ENCODE measurements around the gene PROKR1.
"Not testable (repeated sequence)": the region's sequence is repeated elsewhere in the genome, so short reads cannot be mapped to it uniquely, and the experiment has no call there.

The PROKR1 gene

DNA sequence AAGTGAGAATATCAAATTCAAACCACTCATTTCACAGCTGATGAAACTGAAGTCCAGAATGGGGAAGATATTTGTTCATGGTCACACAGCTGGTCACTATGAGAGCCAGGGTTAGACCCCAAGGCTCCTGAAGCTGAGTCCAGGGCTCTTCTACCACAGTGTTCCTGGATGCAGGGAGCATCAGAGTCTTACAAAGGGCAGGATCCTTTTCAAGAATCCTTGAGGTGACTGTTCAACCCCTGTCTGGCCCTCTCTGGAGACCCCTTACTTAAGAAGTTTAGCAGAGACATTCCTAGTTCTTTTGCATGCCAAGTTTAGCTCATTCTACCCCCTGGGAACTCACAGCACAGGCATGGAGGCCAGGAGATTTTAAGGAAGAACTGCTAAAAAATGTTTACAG is 15.7 kb downstream of the PROKR1 start:
- no peak for FAIRE-seq

DNA sequence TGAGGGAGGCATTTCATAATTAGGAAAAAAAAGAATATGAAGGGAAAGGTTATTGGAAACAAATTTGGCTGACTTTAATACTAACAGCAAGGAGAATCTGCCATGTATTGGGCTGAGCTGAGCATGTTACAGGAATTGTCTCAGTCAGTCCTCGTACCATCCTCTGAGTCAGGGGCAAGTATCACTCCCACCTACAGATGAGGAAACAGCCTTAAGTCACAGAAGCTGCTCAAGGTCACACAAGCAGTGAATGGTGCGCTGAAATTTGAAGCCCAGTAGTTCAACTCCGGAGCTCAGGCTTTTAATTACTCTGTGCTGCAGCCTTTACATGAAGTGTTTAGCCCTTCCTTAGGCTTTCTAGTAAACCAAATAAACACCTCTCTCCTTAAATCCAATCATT is 17.3 kb downstream of the PROKR1 start:
- FAIRE-seq: no peak

DNA sequence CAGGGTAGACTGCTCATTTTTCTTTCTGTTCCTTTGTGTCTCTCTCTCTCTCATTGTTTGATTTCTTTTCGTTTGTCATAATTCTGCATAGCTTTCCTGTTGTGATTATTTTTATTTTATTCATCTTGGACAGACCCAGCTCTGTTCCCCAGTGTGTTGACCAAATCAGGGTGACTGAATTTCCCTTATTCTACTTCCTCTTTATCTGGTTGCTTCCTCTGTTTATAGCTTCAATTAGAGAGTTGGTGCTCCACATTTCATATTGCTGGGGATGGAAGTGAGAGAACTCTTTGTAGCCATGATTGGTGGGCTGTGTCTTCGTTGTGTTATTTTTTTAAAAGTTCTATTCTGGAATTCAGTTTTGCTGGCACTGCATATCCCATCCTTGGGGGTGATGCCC is 19.1 kb downstream of the PROKR1 start:
- FAIRE-seq: no peak

DNA sequence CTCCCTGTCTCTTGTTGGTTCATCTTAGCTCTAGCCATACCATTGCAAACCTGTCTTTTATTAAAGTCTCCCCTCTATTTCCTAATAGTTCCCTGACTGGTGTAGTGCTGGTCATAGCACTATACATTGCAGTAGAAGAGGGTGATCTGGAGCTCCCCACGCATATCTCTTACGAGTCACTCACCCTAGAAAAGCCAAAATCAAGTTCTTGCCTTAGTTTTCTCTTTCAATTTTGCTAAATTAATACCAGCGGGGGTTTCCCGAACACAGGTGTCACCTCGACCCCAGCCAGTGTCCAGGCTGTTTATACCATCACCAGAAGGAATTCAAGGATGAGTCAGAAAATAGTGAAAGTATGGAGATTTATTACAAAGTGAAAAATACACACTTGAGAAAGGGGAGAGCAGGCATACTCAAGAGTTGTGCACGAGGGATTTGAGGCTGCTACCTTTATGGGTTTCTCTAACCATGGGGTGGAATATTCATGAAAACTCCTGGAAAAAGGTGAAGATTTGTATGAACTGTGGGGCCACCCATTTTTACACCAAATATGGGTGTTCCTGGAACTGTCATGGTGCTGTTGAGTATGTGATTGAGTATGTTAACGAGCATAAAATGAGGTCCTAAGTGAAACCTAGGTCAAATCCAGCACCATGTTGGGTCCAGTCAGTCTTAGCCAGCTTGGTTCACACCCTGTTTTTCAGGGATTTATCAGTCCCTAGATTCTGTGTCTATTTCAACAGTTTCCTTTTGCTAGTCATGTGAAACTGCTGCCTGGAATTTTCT is 20.2 kb downstream of the PROKR1 start:
- FAIRE-seq: no peak

DNA sequence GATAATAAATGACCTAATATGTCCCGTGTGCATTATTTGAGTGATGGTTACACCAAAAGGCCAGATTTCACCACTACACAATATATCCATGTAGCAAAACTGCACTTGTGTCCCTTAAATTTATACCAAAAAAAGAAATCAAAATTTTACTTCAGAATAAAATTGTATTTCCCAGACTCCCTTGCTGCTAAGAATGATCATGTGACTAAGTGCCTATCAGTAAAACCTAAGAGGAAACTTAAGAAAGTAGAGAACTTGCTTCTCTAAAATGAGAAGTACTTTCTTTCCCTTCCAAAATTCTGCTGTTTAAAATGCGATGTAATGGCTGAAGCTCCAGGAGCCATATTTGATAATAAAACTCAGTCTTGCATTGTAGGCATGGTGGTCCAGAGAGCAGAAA is 24.0 kb downstream of the PROKR1 start:
- no peak for FAIRE-seq

DNA sequence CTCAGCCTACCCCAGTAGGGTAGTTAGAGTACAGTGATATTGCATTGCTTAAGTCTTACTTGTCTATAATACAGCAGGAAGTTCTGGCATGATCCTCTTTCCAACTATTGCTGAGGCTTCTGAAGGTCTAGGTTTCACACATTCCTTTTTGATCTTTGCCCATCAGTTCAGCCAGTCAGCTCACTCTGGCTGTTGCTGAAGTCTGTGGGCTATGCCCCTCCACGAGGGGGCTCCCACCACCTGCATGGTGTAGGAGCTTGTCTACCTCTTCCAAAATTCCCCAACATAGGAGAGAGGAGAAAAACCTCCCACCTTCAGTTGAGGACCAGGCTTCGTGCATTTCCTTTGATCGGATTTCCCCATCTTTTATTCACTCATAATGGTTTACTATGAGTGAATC is 26.3 kb downstream of the PROKR1 start:
- FAIRE-seq: no peak

DNA sequence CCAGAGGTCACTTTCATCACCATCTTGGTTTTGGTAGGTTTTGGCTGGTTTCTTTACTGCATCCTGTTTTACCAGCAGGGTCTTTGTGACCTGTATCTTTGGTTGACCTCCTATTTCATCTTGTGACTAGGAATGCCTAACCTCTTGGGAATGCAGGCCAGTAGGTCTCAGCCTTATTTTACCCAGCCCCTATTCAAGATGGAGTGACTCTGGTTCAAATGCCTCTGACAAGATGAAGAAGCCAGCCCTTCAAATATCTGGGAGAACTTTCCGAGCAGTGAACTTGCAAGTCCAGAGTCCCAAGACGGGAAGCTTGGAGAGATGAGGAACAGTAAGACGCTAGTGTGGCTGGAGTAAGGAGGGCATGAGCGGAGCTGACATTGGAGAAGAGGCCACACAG is 28.6 kb downstream of the PROKR1 start:
- no peak for FAIRE-seq

DNA sequence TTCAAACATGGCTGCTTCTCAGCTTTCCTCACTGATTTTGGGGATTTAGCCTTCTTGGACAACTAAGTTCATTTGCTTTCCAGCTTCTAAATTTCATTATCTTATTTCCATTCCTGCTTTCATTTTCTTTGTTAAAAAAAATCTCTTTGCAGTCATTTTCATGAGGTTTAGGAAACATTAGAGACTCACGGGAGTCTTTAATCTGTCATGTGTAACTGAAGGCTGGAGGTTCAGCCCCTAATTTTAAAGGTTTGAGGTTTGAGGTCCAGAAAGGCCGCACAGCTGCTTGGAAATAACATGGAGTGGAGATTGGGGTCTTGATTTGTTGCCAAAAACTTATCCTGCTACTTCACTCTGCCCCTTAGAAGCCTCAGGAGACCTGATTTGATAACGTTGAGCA is 30.3 kb downstream of the PROKR1 start:
- no peak for FAIRE-seq

DNA sequence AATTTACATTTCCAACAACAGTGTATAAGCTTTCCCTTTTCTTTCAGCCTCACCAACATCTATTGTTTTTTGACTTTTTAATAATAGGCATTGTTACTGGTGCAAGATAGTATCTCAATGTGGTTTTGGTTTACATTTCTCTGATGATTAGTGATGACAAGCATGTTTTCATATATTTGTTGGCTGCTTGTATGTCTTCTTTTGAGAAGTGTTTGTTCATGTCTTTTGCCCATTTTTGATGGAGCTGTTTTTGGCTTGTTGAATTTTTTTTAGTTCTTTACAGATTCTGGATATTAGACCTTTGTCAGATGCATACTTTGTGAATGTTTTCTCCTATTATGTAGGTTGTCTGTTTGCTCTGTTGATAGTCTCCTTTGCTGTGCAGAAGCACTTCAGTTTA is 32.1 kb downstream of the PROKR1 start:
- FAIRE-seq: no peak

DNA sequence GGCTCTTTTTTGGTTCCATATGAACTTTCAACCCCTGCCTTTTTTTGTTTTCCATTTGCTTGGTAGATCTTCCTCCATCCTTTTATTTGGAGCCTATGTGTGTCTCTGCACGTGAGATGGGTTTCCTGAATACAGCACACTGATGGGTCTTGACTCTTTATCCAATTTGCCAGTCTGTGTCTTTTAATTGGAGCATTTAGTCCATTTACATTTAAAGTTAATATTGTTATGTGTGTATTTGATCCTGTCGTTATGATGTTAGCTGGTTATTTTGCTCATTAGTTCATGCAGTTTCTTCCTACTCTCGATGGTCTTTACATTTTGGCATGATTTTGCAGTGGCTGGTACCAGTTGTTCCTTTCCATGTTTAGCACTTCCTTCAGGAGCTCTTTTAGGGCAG is 34.5 kb downstream of the PROKR1 start:
- FAIRE-seq: not testable (repeated sequence)

DNA sequence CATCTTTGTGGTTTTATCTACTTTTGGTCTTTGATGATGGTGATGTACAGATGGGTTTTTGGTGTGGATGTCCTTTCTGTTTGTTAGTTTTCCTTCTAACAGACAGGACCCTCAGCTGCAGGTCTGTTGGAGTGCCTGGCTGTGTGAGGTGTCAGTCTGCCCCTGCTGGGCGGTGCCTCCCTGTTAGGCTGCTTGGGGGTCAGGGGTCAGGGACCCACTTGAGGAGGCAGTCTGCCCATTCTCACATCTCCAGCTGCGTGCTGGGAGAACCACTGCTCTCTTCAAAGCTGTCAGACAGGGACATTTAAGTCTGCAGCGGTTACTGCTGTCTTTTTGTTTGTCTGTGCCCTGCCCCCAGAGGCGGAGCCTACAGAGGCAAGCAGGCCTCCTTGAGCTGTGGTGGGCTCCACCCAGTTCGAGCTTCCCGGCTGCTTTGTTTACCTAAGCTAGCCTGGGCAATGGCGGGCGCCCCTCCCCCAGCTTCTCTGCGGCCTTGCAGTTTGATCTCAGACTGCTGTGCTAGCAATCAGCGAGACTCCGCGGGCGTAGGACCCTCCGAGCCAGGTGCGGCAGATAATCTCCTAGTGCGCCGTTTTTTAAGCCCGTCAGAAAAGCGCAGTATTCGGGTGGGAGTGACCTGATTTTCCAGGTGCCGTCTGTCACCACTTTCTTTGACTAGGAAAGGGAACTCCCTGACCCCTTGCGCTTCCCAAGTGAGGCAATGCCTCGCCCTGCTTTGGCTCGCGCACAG is 36.0 kb downstream of the PROKR1 start:
- FAIRE-seq: not testable (repeated sequence)

DNA sequence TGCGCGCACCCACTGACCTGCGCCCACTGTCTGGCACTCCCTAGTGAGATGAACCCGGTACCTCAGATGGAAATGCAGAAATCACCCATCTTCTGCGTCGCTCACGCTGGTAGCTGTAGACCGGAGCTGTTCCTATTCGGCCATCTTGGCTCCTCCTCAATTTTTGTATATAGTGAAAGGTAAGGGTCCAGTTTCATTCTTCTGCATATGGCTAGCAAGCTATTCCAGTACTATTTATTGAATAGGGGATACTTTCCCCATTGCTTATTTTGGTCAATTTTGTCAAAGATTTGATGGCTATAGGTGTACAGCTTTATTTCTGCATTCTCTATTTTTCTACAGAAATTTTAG is 36.5 kb downstream of the PROKR1 start:
- not testable (repeated sequence) for FAIRE-seq

DNA sequence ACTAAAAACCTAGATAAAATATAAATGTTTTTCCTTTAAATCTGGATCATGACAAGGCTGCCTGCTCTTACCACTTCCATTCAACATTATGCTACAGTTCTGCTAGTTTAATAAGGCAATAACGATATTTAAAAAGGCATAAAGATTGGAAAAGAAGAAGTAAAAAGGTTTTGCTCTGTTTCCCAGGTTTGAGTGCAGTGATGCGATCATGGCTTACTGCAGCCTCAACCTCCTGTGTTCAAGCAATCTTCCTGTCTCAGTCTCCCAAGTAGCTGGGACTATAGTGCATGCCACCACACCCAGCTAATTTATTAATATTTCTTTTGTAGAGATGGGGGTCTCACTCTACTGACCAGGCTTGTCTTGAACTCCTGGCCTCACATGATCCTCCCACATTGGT is 40.8 kb downstream of the PROKR1 start:
- no peak for FAIRE-seq

DNA sequence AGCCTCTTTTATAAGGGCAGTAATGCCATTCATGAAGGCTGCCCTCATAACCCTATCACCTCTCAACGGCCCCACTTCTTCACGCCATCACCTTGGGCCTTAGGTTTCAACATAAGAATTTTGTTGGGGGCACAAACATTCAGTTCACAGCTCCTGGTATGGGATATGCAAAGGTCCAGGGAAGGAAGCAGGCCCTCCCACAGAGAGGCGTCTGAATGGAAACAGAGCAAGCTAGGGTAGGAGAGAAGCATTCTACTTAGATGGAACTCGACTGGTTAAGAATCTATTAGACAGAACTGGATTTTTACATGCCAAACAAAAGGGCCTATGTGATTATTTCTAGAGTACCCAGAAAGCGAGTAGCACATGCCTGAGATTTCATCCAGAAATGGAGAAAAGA is 42.8 kb downstream of the PROKR1 start:
- FAIRE-seq: no peak

DNA sequence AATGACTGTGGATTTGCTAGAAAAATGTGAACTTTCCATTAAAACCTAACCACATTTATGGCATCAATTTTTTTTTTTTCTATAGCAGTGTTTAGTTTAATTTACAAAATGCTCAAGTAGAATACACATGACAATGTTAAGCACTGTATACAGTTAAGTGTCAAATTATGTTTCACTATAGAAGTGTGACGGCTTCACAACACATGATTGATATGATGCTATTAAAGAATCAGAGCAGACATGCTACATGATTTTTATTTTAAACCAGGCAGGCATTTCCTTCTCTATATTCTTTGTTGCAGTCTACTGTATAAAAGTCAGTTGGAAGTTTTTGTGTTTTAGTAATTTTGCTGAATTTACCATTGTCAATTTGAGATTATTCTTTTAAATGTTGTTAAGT is 43.6 kb downstream of the PROKR1 start:
- no peak for FAIRE-seq

DNA sequence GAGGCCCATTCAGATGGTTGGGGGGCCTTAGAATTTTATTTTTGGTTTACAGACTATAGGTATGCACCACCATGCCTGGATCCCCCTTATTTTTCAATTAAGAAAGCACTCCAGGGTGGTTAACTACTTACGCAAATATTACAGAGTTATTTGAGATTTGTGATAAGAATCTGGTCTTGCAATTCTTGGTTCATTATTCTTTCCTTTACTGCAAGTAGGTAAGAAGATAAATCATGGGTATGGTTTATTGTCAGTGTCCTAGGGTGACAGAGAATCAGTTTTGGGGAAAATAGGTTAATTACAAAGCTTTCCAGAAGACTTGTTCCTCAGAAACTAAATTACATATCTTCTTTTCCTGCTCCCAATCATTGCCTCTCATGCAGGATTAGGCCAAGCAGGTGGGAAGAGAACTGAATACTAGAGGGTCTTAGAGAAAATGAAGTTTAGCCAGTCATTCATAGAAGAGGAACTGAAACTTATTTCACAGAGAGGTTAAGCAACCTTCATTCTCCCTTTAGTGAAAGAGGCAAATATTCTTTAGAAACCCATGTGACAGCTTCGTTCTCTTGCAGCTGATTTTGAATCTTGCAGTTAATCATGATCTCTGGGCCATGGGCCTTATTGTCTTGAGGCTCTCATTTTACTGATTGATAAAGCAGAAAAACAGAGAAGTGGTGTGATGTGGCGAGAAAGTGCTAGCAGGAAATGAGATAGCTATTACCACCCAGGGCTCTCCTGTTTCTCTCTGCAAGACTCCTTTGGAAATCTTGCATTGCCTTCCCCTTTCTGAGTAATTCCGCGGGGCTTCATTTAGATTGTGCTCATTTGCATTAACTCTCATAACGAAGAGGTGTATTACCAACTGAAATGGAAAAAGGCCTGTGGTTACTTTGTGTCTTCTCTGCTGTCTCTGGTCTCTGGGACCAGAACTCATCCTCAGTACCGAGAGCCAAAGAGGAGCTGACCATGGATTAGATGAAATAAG is 46.5 kb downstream of the PROKR1 start:
- no peak for FAIRE-seq

DNA sequence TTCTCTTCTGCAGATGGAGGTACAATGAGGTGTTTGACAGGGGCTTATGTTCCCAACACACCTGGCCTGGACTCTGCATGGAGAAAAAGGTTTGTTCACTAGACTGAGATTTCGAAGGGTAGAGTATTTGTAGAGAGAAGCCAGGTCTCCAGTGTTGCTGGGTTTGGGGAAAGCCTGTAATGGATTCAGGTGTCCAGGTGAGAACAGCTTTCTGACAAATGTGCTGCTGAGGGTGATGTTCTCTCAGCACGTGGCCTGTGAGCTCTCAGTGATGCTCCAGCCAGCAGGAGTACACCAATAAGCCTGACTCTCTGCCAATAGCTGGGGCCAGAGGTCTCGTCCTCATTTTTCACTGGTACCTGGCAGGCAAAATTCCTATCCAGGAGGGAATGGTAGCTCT is 47.5 kb downstream of the PROKR1 start:
- no peak for FAIRE-seq

DNA sequence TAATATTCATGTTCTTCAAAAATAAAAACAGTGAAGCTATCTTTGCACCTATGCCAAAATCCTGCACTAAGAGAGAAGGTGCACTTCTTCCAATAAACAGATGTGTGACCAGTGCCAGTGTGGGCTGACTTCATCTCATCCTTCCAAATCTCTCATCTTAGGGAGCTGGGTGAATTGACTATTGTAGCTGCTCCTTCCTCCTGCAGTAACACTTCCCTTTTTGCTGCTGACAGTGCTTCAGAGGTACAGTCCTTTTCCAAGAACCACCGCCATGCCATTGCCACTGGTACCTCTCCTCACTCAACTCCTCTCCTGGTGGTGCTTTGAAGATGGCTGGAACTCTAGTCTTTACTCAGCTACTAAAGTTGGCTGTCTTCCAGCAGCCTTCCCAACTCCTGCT is 49.1 kb downstream of the PROKR1 start:
- no peak for FAIRE-seq

DNA sequence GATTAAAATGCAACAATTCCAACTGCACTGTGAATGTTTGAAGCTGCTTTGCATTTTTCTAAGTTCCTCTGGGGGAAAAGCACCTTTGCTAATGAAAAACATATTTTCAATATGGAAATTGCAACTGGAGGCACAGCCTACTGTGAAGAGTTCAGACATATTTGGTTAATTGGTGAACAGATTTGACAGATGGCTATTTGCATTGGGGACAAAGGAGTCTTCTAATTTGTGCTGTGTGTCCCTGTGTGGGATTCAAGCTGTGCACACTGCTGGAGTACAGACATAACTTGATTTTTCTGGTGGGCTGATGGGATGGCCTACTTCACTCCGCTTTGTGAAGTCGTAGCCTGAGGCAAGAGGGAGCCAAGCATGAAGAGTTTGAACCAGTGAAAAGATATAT is 50.6 kb downstream of the PROKR1 start:
- FAIRE-seq: no peak

DNA sequence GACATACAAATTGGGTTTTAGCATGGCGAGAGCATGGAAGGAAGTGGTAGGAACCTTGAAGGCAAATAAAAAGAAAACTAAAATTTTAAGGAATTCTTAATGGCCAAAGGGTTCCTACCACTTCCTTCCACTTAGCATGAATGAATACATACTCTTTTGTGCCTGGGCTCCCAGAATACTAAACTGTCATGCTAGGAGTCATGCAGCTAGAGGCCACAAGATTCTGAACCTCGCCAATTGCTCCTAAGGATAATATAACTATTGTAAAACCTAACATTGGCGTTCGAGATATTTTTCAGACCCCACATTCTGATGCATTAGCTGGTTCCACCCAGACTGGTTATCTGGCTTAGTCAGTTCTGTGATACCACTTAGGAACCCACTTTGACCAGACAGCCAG is 52.6 kb downstream of the PROKR1 start:
- FAIRE-seq: no peak

DNA sequence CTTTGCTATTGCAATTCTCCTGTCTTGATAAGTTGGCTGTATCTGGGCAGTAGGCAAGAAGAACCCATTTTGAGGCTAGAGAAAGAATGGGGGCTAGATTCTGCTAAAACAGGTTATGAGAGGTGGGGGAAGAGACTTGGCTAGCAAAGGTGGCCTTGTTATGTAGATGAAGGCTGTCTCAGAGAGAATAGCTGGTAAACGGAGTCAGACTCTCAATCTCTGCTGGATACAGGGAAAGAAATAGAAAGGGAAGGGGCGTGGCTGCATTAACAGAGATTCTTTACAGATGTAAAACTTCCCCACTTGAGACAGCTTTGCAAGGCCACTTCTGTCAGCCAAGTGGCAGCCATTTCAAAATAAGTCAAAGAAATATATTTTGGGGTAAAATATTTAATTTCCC is 53.2 kb downstream of the PROKR1 start:
- FAIRE-seq: no peak

DNA sequence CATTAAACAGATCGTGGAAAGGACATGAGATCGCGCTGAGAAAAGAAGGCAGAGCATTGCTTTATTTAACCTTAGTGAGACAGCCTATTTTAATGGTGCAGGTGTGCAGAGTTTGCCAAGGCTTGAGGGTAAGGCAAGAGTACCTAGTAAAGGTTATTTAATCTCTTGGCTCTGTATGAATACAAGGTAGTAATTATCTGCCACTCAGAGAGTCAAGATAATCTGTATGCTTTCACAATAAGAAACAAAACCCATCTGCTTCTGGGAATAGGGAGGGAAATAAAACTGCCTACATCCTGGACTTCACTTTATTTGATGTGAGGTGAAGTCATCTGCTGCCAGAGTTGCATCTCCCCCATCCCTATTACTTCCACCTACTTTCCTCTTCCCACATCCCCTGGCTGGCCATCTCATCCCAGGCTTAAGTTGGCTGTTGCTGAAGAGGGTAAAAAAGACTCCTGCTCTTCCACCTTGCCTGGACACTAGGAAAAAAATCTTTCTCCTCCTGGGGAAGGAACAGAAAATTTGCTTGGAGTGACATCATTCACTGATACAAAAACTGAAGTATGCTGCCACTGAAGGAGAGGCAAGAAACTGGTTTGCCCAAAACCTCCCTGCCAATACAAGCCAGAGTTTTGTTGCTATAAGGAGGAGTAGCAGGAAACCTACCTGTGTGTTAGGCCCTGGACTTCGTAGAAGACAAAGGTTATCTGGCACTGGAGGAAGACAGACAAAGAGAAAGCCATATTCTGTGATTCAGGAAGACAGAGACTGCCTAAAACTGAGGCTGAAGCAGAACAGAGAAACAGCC is 55.4 kb downstream of the PROKR1 start:
- no peak for FAIRE-seq

DNA sequence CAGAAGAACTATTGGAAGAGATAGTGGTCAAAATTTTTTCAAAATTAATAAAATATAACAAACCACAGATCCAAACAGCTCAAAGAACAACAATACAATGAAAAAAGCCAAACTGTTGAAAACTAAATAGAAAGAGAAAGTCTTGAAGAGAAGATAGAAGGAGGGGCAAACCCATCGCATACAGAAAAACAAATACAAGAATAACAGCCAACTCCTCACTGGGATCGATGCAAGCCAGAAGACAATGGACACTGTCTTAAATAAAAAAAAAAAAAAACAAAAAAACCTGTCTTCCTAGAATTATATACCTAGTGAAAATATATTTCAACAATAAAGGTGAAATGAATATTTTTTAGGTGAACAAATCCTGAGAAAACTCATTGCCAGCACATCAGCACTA is 57.2 kb downstream of the PROKR1 start:
- no peak for FAIRE-seq
